Measurements from ENCODE around the gene C22orf23. TPM values are rescaled to one million over a fixed set of nuclear protein-coding genes. Genes with fewer than 3 reads are reported as not detected.

C22orf23 gene
- total and polyA plus RNA-seq, 2 of the 13 experiments (the other 11 are each of a cell fraction or from before 2014, with no cell fraction given): 0.21 to 0.24 TPM

DNA sequence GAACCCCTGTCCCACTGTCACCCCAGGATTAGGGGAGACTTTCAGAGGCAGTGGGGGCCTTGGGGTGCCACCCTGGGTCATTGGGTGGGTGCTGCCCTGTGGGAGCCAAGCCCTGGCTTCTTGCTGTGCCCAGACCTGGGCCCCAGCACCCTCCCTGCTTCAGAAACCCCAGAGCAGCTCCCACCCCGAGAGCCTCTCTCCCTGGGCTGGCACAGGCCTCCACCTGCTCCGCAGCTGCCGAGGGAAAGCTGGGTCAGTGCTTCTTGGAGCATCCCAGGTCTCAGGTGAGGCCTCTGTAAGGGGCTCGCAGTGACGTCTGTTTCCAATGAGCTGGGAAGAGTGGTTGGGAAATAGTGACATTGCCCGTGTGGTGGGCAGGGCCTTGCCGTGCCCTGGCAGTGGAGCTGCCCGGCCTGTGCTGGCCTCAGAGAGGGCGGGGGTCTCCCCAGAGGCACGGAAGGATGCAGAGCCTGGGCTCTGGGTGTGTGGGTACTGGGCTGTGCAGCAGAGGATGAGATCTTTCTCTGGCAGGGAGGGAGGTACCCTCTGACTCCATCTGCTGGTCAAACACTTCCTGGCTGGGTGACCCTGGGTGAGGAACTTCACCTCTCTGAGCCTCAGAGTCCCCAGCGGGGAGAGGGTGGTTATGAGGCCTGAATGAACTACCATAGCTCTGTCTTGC is 23.0 kb downstream of the C22orf23 start:
- Histone ChIP-seq H3K79me2 (ENCODE audit: insufficient read depth, low read length) (no peaks in the 10 kb centered on the region), H3K4me3 (replicated peaks in 1 of 3; ENCODE audit: insufficient read depth in 1 of 3, low read depth in 2 of 3, low read length in 3 of 3) (no peak overlapping the region), H3K9me3 (ENCODE audit: low read length) (no peaks in the 10 kb centered on the region), H3K4me2 (ENCODE audit: low read depth, low read length) (no peak overlapping the region), H3K27ac (ENCODE audit: extremely low read length, insufficient read depth, low read length) (no peak overlapping the region), H3K4me1 (ENCODE audit: insufficient read depth, low read length) (peaks cover 13% of the 10 kb centered on the region), H2AFZ (ENCODE audit: low read length) (no peak overlapping the region), H4K20me1 (ENCODE audit: insufficient read depth, low read length) (no peaks in the 10 kb centered on the region), H3K36me3 (replicated peaks in 1 of 2; ENCODE audit: control insufficient read depth in 1 of 2, insufficient read depth in 2 of 2, low read length in 2 of 2) (peaks cover 25 to 31% of the 10 kb centered on the region in 2 experiments; a peak in 4 of 5 replicates), H3K27me3 (ENCODE audit: control insufficient read depth in 1 of 2, insufficient read depth in 2 of 2, low read length in 2 of 2) (no peaks in the 10 kb centered on the region), H3K9ac (ENCODE audit: insufficient read depth, low read depth, low read length) (no peak overlapping the region)
- ChIA-PET CTCF (ENCODE audit: low intra/inter-chr PET ratio, low total read pairs) (interaction anchor here (1.1 kb wide), 1 partner anchor 113 kb away, joined by 5 read pairs; no protein-coding TSS in a partner anchor), POLR2A (interaction anchor here (0.6 kb wide), 1 partner anchor 21 kb away, joined by 4 read pairs; no protein-coding TSS in a partner anchor)
- intact Hi-C loops (cut with micrococcal nuclease; ENCODE audit: unreplicated experiment) (loop anchor here (1.0 to 5.0 kb wide), 2 partner anchors 24 to 37 kb away; partner anchors contain the start of gene MICALL1), in situ Hi-C loops (cut with HindIII; ENCODE audit: extremely low pct_ligation_motif_present, low pct_unique_long_range_greater_than_20kb) (loop anchor here (10.0 kb wide), 1 partner anchor 116 kb away; no protein-coding TSS in a partner anchor)
- WGBS (ENCODE audit: low lambda C conversion rate): 95% methylated on average over 11 of the region's 11 CpGs
- ATAC-seq (peak; percentile 17; the same call in 2 of the 3 replicates), FAIRE-seq (no peak), DNase-seq (ENCODE audit: low spot score) (no peak)
- BruUV-seq (replicated peaks): no TSS peak
- TF ChIP-seq GFI1 (CRISPR knock-in tag; IDR thresholded peaks at IDR 0.05; ENCODE audit: borderline replicate concordance) (no peak), ZNF225 (CRISPR knock-in tag; IDR thresholded peaks at IDR 0.05) (no peak), MYNN (CRISPR knock-in tag; IDR thresholded peaks at IDR 0.05; ENCODE audit: low read depth) (no peak), SMC3 (IDR thresholded peaks at IDR 0.05; ENCODE audit: low read length) (peak; percentile 16; the same call in 1 of the 2 replicates), SP4 (CRISPR knock-in tag; IDR thresholded peaks at IDR 0.05) (no peak), STAG1 (CRISPR knock-in tag; IDR thresholded peaks at IDR 0.05) (peak; percentile 33), TMF1 (CRISPR knock-in tag; IDR thresholded peaks at IDR 0.05; ENCODE audit: low read depth) (no peak), ZFAT (CRISPR knock-in tag; conservative IDR thresholded peaks at IDR 0.05) (no peak), ATF7 (IDR thresholded peaks at IDR 0.05) (no peak), ATF7 (CRISPR knock-in tag; IDR thresholded peaks at IDR 0.05) (no peak)
- TF ChIP-seq, protein P1, sequence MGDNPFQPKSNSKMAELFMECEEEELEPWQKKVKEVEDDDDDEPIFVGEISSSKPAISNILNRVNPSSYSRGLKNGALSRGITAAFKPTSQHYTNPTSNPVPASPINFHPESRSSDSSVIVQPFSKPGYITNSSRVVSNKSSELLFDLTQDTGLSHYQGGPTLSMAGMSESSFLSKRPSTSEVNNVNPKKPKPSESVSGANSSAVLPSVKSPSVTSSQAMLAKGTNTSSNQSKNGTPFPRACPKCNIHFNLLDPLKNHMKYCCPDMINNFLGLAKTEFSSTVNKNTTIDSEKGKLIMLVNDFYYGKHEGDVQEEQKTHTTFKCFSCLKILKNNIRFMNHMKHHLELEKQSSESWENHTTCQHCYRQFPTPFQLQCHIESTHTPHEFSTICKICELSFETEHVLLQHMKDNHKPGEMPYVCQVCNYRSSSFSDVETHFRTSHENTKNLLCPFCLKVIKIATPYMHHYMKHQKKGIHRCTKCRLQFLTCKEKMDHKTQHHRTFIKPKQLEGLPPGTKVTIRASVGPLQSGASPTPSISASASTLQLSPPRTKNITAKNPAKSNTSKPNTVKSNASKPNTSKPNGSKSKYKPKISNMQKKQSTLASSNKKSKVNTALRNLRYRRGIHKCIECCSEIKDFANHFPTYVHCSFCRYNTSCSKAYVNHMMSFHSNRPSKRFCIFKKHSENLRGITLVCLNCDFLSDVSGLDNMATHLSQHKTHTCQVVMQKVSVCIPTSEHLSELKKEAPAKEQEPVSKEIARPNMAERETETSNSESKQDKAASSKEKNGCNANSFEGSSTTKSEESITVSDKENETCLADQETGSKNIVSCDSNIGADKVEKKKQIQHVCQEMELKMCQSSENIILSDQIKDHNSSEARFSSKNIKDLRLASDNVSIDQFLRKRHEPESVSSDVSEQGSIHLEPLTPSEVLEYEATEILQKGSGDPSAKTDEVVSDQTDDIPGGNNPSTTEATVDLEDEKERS (CRISPR knock-in tag; IDR thresholded peaks at IDR 0.05): no peak
- TF ChIP-seq, protein P2, sequence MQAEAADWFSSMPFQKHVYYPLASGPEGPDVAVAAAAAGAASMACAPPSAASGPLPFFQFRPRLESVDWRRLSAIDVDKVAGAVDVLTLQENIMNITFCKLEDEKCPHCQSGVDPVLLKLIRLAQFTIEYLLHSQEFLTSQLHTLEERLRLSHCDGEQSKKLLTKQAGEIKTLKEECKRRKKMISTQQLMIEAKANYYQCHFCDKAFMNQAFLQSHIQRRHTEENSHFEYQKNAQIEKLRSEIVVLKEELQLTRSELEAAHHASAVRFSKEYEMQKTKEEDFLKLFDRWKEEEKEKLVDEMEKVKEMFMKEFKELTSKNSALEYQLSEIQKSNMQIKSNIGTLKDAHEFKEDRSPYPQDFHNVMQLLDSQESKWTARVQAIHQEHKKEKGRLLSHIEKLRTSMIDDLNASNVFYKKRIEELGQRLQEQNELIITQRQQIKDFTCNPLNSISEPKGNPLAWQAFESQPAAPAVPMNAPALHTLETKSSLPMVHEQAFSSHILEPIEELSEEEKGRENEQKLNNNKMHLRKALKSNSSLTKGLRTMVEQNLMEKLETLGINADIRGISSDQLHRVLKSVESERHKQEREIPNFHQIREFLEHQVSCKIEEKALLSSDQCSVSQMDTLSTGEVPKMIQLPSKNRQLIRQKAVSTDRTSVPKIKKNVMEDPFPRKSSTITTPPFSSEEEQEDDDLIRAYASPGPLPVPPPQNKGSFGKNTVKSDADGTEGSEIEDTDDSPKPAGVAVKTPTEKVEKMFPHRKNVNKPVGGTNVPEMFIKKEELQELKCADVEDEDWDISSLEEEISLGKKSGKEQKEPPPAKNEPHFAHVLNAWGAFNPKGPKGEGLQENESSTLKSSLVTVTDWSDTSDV (CRISPR knock-in tag; IDR thresholded peaks at IDR 0.05): no peak
- TF ChIP-seq, protein P3, sequence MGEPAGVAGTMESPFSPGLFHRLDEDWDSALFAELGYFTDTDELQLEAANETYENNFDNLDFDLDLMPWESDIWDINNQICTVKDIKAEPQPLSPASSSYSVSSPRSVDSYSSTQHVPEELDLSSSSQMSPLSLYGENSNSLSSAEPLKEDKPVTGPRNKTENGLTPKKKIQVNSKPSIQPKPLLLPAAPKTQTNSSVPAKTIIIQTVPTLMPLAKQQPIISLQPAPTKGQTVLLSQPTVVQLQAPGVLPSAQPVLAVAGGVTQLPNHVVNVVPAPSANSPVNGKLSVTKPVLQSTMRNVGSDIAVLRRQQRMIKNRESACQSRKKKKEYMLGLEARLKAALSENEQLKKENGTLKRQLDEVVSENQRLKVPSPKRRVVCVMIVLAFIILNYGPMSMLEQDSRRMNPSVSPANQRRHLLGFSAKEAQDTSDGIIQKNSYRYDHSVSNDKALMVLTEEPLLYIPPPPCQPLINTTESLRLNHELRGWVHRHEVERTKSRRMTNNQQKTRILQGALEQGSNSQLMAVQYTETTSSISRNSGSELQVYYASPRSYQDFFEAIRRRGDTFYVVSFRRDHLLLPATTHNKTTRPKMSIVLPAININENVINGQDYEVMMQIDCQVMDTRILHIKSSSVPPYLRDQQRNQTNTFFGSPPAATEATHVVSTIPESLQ (CRISPR knock-in tag; conservative IDR thresholded peaks at IDR 0.05): no peak
- TF ChIP-seq, protein P4, sequence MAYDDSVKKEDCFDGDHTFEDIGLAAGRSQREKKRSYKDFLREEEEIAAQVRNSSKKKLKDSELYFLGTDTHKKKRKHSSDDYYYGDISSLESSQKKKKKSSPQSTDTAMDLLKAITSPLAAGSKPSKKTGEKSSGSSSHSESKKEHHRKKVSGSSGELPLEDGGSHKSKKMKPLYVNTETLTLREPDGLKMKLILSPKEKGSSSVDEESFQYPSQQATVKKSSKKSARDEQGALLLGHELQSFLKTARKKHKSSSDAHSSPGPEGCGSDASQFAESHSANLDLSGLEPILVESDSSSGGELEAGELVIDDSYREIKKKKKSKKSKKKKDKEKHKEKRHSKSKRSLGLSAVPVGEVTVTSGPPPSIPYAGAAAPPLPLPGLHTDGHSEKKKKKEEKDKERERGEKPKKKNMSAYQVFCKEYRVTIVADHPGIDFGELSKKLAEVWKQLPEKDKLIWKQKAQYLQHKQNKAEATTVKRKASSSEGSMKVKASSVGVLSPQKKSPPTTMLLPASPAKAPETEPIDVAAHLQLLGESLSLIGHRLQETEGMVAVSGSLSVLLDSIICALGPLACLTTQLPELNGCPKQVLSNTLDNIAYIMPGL (CRISPR knock-in tag; IDR thresholded peaks at IDR 0.05; ENCODE audit: borderline replicate concordance in 1 of 2, low read depth in 1 of 2): no peak

Data from HepG2 (cell line).